Activated naive CD4-positive, alpha-beta T cell treated with anti-CD3 and anti-CD28 coated beads, Interleukin-2, amount 10 ng/mL, durations not matched to agents 7 days and 5 days (primary cell): ENCODE measurements around the gene PANK4.

Experiments
- CTCF ChIA-PET: fragments of 350-600 bp; sonication (Branson Sonifier 250); formaldehyde crosslinking; loops from one replicate; lab custom pipeline; 2021; ENCODE audit warnings: antibody characterized with exemption; lab: Charles Lee
- DNase-seq: peaks from one replicate; pipeline ENCODE4 v3.0.0-alpha.2; 2020
- H3K27ac Mint-ChIP-seq: one replicate; pipeline ENCODE4 v1.8.0; 2021; ENCODE audit warnings: mild to moderate bottlenecking, moderate library complexity, mixed read lengths
- H3K27me3 Mint-ChIP-seq: one replicate; pipeline ENCODE4 v1.8.0; 2021; ENCODE audit warnings: mild to moderate bottlenecking, mixed read lengths
- H3K36me3 Mint-ChIP-seq: one replicate; pipeline ENCODE4 v1.8.0; 2021; ENCODE audit warnings: mixed read lengths
- H3K4me1 Mint-ChIP-seq: one replicate; pipeline ENCODE4 v1.8.0; 2021; ENCODE audit warnings: mixed read lengths
- H3K4me3 Mint-ChIP-seq: one replicate; pipeline ENCODE4 v1.8.0; 2021; ENCODE audit warnings: mild to moderate bottlenecking, moderate library complexity, mixed read lengths
- H3K9me3 Mint-ChIP-seq: one replicate; pipeline ENCODE4 v1.8.0; 2021; ENCODE audit warnings: mixed read lengths

PANK4 gene

DNA sequence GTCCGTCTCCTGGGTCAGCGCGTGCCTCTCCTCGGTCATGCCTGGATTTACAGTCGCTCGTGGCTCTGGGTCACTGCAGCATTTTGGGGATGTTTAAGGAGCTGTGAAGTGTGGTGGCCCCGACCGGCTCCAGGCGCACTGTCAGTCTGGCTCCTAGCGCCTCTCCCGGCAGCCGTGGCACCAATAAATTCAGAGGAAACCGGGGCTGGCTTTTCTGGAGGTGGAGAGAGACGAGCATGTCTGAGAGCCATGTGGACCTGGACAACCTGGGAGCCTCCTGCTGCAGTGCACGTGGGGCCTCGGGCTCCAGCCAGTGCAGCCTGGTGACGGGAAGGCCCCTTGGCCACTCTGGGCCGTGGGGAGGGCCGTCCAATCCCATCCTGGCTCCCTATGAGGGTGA lies 33.2 kb downstream of the PANK4 start:
- Mint-ChIP-seq H3K36me3 (no peaks in the 10 kb centered on the region), H3K27ac (no peak overlapping the region), H3K9me3 (peaks cover 10% of the 10 kb centered on the region), H3K27me3 (peaks cover 15% of the 10 kb centered on the region), H3K4me3 (no peak overlapping the region), H3K4me1 (peaks cover 28% of the 10 kb centered on the region)
- DNase-seq: no peak
- CTCF ChIA-PET: no interaction called here

- Mint-ChIP-seq H3K4me1 (peaks cover 28% of the 10 kb centered on the region), H3K9me3 (peaks cover 14% of the 10 kb centered on the region), H3K4me3 (no peak overlapping the region), H3K36me3 (no peaks in the 10 kb centered on the region), H3K27ac (no peak overlapping the region), H3K27me3 (peaks cover 15% of the 10 kb centered on the region)
- no peak for DNase-seq
- CTCF ChIA-PET: no interaction called here
Measured at GRCh38 chr1:2492091-2492490, 34.3 kb downstream of the PANK4 start.

- CTCF ChIA-PET: interaction anchor here (1.0 to 1.1 kb wide), 2 partner anchors 60 to 315 kb away, joined by 3 read pairs; no protein-coding TSS in a partner anchor
- no peak overlapping the region for H3K27ac Mint-ChIP-seq
- H3K9me3 Mint-ChIP-seq: peaks cover 15% of the 10 kb centered on the region
- peaks cover 10% of the 10 kb centered on the region for H3K27me3 Mint-ChIP-seq
- no peaks in the 10 kb centered on the region for H3K36me3 Mint-ChIP-seq
- DNase-seq: no peak
- no peak overlapping the region for H3K4me3 Mint-ChIP-seq
- H3K4me1 Mint-ChIP-seq: peaks cover 14% of the 10 kb centered on the region
Measured at GRCh38 chr1:2489615-2490014, 36.8 kb downstream of the PANK4 start.

GRCh38 chr1:2488688-2489087 lies 37.7 kb downstream of the PANK4 start:
- H3K4me3 Mint-ChIP-seq: no peak overlapping the region
- no peak for DNase-seq
- peaks cover 7% of the 10 kb centered on the region for H3K4me1 Mint-ChIP-seq
- CTCF ChIA-PET: interaction anchor here (1.0 kb wide), 1 partner anchor 59 kb away, joined by 3 read pairs; no protein-coding TSS in a partner anchor
- H3K36me3 Mint-ChIP-seq: no peaks in the 10 kb centered on the region
- no peak overlapping the region for H3K27ac Mint-ChIP-seq
- peaks cover 10% of the 10 kb centered on the region for H3K27me3 Mint-ChIP-seq
- peaks cover 15% of the 10 kb centered on the region for H3K9me3 Mint-ChIP-seq

DNA sequence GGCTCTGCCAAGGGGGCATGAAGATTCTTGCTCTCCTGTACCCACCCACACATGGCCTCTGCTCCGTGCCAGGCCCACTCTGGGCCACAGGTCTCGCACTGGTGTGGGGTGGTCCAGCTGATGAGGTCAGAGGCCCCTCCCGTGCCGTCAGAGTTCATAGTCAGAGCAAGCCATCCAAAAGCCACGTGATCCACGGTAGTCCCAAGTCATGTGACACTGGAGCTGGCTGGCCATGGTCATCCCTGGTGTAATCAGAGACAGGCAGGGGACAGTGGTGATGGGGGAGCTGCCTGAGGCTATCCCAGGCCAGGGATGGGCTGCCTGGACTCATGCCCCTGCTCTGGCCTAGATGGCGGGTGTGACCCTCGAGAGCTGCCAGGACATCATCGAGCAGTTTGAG lies 39.8 kb downstream of the PANK4 start:
- Mint-ChIP-seq H3K4me3 (no peak overlapping the region), H3K36me3 (no peaks in the 10 kb centered on the region), H3K27ac (no peak overlapping the region), H3K9me3 (peaks cover 15% of the 10 kb centered on the region), H3K27me3 (peaks cover under 1% of the 10 kb centered on the region), H3K4me1 (no peaks in the 10 kb centered on the region)
- CTCF ChIA-PET: interaction anchor here (1.2 kb wide), 1 partner anchor 71 kb away, joined by 3 read pairs; no protein-coding TSS in a partner anchor
- no peak for DNase-seq

- Mint-ChIP-seq H3K36me3 (no peaks in the 10 kb centered on the region), H3K4me3 (no peak overlapping the region), H3K27me3 (no peaks in the 10 kb centered on the region), H3K4me1 (no peaks in the 10 kb centered on the region), H3K27ac (no peak overlapping the region), H3K9me3 (peaks cover 15% of the 10 kb centered on the region)
- CTCF ChIA-PET: no interaction called here
- no peak for DNase-seq
Measured at GRCh38 chr1:2486041-2486440, 40.4 kb downstream of the PANK4 start.

- H3K4me3 Mint-ChIP-seq: no peak overlapping the region
- no peak overlapping the region for H3K27ac Mint-ChIP-seq
- CTCF ChIA-PET: no interaction called here
- H3K27me3 Mint-ChIP-seq: no peaks in the 10 kb centered on the region
- no peak for DNase-seq
- peaks cover 12% of the 10 kb centered on the region for H3K9me3 Mint-ChIP-seq
- H3K36me3 Mint-ChIP-seq: no peaks in the 10 kb centered on the region
- no peaks in the 10 kb centered on the region for H3K4me1 Mint-ChIP-seq
Measured at GRCh38 chr1:2483970-2484369, 42.4 kb downstream of the PANK4 start.

DNA sequence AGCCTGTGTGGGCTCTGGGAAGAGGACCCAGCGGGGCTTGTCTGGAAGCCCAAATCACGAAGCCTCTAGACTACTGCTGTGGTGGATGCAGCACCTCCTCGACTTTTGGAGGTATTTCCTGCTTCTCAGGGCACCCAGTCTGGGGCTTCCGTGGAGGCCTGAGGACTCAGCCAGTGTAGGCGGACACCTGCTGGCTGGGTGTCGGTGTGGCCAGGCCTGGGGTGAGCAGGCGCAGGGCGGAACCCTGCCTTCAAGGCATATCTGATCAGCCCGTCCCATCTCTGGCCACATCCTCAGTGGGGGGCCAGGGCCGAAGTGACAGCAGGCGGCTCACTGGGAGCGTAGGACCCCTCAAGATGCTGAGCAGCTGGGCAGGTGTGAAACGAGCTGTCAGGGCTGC lies 43.4 kb downstream of the PANK4 start:
- no peak for DNase-seq
- Mint-ChIP-seq H3K4me1 (no peaks in the 10 kb centered on the region), H3K4me3 (no peak overlapping the region), H3K27ac (no peak overlapping the region), H3K27me3 (no peaks in the 10 kb centered on the region), H3K9me3 (peaks cover 4% of the 10 kb centered on the region), H3K36me3 (no peaks in the 10 kb centered on the region)
- CTCF ChIA-PET: no interaction called here

DNA sequence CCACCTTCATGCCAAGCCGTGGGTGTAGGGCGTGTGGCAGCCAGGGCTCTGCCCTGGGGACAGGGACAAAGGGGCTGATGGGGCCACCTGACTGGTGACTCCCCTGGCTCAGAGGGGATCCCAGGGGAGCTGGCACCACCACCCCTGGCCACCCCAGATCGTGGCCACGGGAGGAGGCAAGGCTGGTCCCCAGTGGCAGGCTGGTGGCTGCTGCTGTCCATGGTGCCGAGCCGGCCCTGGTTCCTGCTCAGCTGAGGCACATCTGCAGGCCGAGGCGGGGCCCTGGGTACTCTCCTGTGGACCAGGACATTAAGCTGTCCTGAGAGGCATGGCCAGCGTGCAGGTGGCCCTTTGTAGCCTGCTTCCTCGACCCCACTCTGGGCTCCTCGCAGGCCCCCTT lies 43.8 kb downstream of the PANK4 start:
- Mint-ChIP-seq H3K27ac (no peak overlapping the region), H3K4me1 (no peaks in the 10 kb centered on the region), H3K27me3 (no peaks in the 10 kb centered on the region), H3K9me3 (peaks cover 3% of the 10 kb centered on the region), H3K4me3 (no peak overlapping the region), H3K36me3 (no peaks in the 10 kb centered on the region)
- CTCF ChIA-PET: no interaction called here
- no peak for DNase-seq

DNA sequence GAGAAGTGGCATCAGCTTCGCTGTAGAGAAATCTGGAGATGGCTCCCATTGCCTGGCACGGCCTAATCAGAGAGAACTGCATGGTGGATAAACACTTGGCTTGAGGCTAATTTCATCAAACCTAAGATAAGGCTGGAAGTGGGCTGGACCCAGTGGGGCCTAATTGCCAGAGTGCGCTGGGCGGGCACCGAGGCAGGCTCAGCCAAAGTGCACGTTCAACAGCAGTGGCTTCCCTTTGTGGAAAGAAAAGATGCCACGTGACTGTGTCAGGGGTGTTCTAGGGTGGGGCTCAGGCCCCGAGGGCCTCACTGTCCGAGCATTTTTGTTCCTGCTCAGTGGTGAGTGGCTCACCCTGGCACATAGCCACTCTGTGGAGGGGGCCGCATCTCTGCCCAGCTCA lies 44.5 kb downstream of the PANK4 start:
- no peak overlapping the region for H3K27ac Mint-ChIP-seq
- H3K9me3 Mint-ChIP-seq: no peaks in the 10 kb centered on the region
- no peak for DNase-seq
- CTCF ChIA-PET: no interaction called here
- H3K36me3 Mint-ChIP-seq: no peaks in the 10 kb centered on the region
- no peaks in the 10 kb centered on the region for H3K4me1 Mint-ChIP-seq
- no peaks in the 10 kb centered on the region for H3K27me3 Mint-ChIP-seq
- H3K4me3 Mint-ChIP-seq: no peak overlapping the region

GRCh38 chr1:2480986-2481364 lies 45.4 kb downstream of the PANK4 start:
- Mint-ChIP-seq H3K27me3 (no peaks in the 10 kb centered on the region), H3K4me1 (no peaks in the 10 kb centered on the region)
- no peak for DNase-seq

DNA sequence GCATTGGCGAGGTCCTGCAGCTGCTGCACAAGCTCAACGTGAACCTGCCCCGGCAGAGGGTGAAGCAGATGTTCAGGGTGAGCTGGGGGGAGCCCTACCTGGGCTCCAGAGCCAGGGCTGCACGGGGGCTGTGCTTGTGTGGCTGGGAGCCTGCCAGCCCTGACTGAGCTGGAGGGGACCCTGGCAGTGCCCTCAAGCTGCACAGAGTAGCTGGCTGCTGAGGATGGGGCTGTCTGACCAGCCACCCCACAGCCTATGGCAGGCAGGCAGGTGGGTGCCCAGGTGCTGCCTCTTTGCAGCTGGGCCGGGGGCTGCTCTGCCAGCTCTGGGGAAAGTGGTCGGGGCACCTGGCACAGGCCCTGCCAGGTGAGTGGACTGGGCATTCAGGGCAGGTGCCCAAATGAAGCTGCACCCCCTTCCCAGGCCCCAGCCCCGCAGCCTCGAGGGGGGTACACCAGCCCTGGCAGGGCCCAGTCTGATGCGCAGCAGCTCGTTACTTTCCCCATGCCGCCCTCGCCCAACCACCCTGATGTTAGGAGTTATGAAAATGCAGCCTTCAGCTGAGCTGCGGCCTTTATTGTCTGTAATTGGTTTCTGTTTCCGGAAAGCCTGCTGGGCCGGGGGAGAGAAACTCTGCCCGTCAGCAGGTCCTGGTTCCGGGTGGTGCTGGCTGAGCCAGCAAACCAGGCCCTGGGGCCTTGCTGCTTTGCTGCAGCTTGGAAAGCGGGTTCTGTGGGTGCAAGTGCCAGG lies 46.0 kb downstream of the PANK4 start:
- Mint-ChIP-seq H3K9me3 (no peaks in the 10 kb centered on the region), H3K27ac (no peak overlapping the region), H3K36me3 (no peaks in the 10 kb centered on the region), H3K4me1 (no peaks in the 10 kb centered on the region), H3K4me3 (no peak overlapping the region), H3K27me3 (no peaks in the 10 kb centered on the region)
- CTCF ChIA-PET: no interaction called here
- DNase-seq: no peak

More at GRCh38 chr1:2480986-2481364, 45.4 kb downstream of the PANK4 start:
- H3K27ac Mint-ChIP-seq: no peak overlapping the region
- no peak overlapping the region for H3K4me3 Mint-ChIP-seq
- H3K9me3 Mint-ChIP-seq: no peaks in the 10 kb centered on the region
- CTCF ChIA-PET: no interaction called here
- no peaks in the 10 kb centered on the region for H3K36me3 Mint-ChIP-seq

DNA sequence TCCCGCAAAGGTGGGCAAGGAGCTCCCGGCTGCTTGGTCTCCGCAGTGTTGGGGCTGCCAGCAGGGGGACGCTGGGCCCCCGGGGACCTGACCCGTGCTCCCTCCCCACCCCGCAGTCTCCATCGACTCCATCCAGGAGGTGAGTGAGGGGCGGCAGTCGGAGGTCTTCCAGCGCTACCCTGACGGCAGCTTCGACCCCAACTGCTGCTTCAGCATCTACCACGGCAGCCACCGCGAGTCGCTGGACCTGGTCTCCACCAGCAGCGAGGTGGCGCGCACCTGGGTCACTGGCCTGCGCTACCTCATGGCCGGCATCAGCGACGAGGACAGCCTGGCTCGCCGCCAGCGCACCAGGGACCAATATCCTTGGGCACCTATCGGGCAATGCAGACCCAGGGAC lies 46.8 kb downstream of the PANK4 start:
- DNase-seq: no peak
- H3K27ac Mint-ChIP-seq: no peak overlapping the region
- H3K4me1 Mint-ChIP-seq: no peaks in the 10 kb centered on the region
- no peaks in the 10 kb centered on the region for H3K36me3 Mint-ChIP-seq
- CTCF ChIA-PET: no interaction called here
- H3K4me3 Mint-ChIP-seq: no peak overlapping the region
- no peaks in the 10 kb centered on the region for H3K9me3 Mint-ChIP-seq
- no peaks in the 10 kb centered on the region for H3K27me3 Mint-ChIP-seq

GRCh38 chr1:2479186-2479585 lies 47.2 kb downstream of the PANK4 start:
- Mint-ChIP-seq H3K4me1 (no peaks in the 10 kb centered on the region), H3K4me3 (no peak overlapping the region), H3K9me3 (no peaks in the 10 kb centered on the region), H3K27ac (no peak overlapping the region), H3K27me3 (no peaks in the 10 kb centered on the region), H3K36me3 (no peaks in the 10 kb centered on the region)
- CTCF ChIA-PET: no interaction called here
- DNase-seq: no peak

DNA sequence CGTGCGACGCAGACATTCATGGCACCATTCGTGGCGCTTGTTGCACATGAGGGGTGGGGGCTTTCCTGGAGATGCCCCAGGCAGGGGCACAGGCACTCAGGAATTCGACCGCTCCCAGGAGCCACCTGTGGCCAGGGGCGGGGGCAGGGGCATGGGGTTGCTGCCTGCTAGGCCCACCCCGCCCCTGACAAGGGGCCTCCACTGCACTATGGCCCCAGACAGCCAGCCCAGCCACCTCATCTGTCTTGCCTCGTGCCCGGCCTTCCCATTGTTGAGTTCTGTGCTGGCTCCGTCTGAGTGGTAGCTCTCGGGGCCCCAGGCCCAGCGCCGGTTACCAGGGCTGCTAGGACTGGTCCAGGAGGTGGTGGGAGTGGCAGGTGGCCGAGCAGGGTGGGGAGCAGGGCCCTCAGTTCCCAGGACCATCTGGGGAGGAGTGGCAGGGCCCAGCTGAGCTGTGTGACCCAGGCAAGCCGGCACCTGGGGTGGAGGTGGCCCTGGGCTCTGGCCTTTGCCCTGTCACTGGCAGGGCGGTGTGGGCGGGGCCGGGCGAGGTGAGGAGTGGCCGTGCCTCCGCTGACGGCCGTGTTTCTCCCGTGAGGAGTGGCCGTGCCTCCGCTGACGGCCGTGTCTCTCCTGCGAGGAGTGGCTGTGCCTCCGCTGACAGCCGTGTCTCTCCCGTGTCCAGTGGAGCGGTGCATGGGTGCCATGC lies 48.5 kb downstream of the PANK4 start:
- Mint-ChIP-seq H3K9me3 (no peaks in the 10 kb centered on the region), H3K36me3 (no peaks in the 10 kb centered on the region), H3K4me1 (no peaks in the 10 kb centered on the region), H3K4me3 (no peak overlapping the region), H3K27me3 (no peaks in the 10 kb centered on the region), H3K27ac (no peak overlapping the region)
- CTCF ChIA-PET: interaction anchor here (0.6 kb wide), 1 partner anchor 108 kb away, joined by 3 read pairs; no protein-coding TSS in a partner anchor
- DNase-seq: no peak
